ENCODE data around the gene SPATS2. TPM values are rescaled to one million over a fixed set of nuclear protein-coding genes. Genes with fewer than 3 reads are reported as not detected.

SPATS2 gene
- total RNA-seq, 4 donors from 2014 or later, result 3.3 to 46.0 (median 16.0) TPM

DNA sequence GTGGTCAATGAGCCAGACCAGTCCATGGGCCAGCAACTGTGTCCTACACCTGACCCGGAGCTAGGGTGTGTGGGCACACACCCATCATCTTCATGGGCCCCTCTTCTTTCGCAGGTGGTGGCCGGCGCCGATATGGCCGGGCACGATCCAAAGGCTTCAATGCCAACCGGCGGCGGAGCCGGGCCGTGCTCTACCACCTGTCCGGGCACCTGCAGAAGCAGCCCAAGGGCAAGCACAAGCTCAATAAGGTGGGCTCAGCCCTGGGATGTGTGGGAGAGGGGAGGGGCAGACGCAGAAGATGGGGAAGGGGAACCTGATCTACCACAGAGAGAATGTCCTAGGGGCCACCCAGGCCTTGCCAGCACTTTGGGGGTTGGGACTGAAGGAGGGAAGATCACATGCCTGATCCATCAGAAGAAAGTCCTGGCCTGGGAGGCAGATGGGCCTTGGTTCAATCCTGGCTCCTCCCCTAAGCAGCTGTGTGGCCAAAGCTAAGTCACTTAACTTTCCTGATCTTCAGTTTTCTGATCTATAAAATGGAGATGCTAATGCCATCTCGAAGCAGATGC, 175.4 kb downstream of the SPATS2 start:
- no peaks in the 10 kb centered on the region for H3K27me3 ChIP-seq

DNA sequence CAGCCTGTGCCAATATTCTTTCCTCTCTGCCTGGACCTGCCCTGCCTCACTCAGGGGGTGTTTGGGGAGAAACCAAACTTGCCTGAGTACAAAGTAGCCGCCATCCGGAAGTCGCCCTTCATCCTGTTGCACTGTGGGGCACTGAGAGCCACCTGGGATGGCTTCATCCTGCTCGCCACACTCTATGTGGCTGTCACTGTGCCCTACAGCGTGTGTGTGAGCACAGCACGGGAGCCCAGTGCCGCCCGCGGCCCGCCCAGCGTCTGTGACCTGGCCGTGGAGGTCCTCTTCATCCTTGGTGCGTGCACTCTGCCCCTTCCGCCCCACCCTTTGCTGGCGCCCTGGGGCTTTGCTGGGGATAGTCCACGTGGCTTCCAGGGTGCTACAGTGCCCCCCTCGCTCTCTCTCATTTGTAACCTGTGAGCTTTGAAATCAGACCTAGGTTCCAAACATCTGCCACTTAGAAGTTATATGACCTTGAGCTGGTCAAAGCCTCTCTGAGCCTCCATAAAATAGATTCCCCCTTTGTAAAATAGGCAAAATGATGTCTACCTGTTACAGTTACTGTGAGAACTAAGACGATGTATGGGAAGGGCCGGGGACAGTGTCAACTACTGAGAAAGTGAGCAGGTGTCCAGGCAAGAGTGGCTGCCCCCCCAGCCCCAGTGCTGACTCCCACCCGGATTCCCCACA, 176.1 kb downstream of the SPATS2 start:
- no peak for DNase-seq
- TF ChIP-seq, protein P1, sequence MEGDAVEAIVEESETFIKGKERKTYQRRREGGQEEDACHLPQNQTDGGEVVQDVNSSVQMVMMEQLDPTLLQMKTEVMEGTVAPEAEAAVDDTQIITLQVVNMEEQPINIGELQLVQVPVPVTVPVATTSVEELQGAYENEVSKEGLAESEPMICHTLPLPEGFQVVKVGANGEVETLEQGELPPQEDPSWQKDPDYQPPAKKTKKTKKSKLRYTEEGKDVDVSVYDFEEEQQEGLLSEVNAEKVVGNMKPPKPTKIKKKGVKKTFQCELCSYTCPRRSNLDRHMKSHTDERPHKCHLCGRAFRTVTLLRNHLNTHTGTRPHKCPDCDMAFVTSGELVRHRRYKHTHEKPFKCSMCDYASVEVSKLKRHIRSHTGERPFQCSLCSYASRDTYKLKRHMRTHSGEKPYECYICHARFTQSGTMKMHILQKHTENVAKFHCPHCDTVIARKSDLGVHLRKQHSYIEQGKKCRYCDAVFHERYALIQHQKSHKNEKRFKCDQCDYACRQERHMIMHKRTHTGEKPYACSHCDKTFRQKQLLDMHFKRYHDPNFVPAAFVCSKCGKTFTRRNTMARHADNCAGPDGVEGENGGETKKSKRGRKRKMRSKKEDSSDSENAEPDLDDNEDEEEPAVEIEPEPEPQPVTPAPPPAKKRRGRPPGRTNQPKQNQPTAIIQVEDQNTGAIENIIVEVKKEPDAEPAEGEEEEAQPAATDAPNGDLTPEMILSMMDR (IDR thresholded peaks at IDR 0.05), result no peak
- TF ChIP-seq POLR2A (IDR thresholded peaks at IDR 0.05), result no peak
- H3K36me3 ChIP-seq, result no peaks in the 10 kb centered on the region
- no peaks in the 10 kb centered on the region for H3K27me3 ChIP-seq
- intact Hi-C loops (cut with DNase I; ENCODE audit: low total_unique reads), result no loop called here
- no peak overlapping the region for H3K4me3 ChIP-seq
- H3K4me1 ChIP-seq, result peaks cover 0 to 1% of the 10 kb centered on the region in 2 donors
- H3K9me3 ChIP-seq, result no peaks in the 10 kb centered on the region
- H3K27ac ChIP-seq, result no peak overlapping the region

More for the DNA sequence above, 175.4 kb downstream of the SPATS2 start:
- no peaks in the 10 kb centered on the region for H3K36me3 ChIP-seq
- TF ChIP-seq, protein P1 (IDR thresholded peaks at IDR 0.05), result no peak
- no peak for TF ChIP-seq POLR2A (IDR thresholded peaks at IDR 0.05)
- H3K4me1 ChIP-seq, result peaks cover 0 to 8% of the 10 kb centered on the region in 2 donors
- H3K27ac ChIP-seq, result no peak overlapping the region
- no peak for DNase-seq
- H3K9me3 ChIP-seq, result no peaks in the 10 kb centered on the region
- intact Hi-C loops (cut with DNase I; ENCODE audit: low total_unique reads), result no loop called here
- H3K4me3 ChIP-seq, result no peak overlapping the region

DNA sequence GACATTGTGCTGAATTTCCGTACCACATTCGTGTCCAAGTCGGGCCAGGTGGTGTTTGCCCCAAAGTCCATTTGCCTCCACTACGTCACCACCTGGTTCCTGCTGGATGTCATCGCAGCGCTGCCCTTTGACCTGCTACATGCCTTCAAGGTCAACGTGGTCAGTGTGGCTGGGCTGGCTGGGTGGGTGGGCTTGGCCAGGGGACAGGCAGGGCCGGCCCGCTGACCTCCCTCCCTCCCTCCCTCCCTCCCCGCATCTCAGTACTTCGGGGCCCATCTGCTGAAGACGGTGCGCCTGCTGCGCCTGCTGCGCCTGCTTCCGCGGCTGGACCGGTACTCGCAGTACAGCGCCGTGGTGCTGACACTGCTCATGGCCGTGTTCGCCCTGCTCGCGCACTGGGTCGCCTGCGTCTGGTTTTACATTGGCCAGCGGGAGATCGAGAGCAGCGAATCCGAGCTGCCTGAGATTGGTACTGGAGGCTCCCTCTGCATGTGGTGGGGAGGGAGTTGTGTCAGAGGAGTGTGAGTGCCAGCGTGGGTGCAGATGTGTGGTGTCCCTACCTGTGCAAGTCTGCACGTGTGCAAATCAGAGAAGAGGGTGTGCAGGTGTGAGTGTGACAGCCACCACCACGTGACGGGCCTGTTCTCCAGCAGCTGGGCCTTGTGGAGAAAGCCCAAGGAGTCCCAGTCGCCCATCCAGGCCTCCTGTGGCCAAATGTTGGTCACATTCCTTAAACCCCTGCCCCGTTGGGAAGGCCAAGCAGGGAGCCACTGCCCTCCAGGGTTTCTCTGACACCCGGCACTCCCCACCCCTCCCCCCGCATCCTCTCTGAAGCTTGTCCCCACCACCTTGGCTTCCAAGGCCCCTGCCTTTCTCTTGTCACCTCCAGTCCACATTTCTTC, 176.9 kb downstream of the SPATS2 start:
- DNase-seq, result no peak
- no peaks in the 10 kb centered on the region for H3K36me3 ChIP-seq
- H3K27ac ChIP-seq, result no peak overlapping the region
- H3K4me3 ChIP-seq, result no peak overlapping the region
- no peaks in the 10 kb centered on the region for H3K9me3 ChIP-seq
- H3K27me3 ChIP-seq, result no peaks in the 10 kb centered on the region
- intact Hi-C loops (cut with DNase I; ENCODE audit: low total_unique reads), result no loop called here
- no peaks in the 10 kb centered on the region for H3K4me1 ChIP-seq
- TF ChIP-seq POLR2A (IDR thresholded peaks at IDR 0.05), result no peak
- TF ChIP-seq, protein P1 (IDR thresholded peaks at IDR 0.05), result no peak

DNA sequence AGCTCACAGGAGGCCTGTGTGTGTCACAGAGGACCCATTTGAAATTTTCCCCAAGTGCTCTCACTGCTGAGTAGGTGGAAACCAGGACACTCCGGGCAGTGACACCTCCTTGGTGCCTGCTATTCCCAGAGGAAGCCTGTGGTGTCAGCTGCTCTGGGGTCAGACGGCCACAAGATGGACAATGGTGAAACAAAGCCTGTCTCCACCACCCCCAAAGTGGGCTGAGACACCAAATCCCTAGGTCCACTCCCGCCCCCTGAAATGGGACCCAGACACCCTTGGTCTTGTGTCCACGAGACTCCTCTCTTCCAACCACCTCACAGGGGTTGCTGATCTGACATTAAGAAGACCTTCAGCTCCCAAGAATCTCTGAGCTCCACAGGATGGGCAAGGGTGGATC, 178.6 kb downstream of the SPATS2 start:
- Histone ChIP-seq H3K4me1 (no peaks in the 10 kb centered on the region), H3K36me3 (no peaks in the 10 kb centered on the region), H3K9me3 (no peaks in the 10 kb centered on the region), H3K27me3 (no peaks in the 10 kb centered on the region), H3K27ac (no peak overlapping the region), H3K4me3 (no peak overlapping the region)
- TF ChIP-seq POLR2A (IDR thresholded peaks at IDR 0.05), result no peak
- TF ChIP-seq, protein P1 (IDR thresholded peaks at IDR 0.05), result no peak
- intact Hi-C loops (cut with DNase I; ENCODE audit: low total_unique reads), result no loop called here
- DNase-seq, result no peak

DNA sequence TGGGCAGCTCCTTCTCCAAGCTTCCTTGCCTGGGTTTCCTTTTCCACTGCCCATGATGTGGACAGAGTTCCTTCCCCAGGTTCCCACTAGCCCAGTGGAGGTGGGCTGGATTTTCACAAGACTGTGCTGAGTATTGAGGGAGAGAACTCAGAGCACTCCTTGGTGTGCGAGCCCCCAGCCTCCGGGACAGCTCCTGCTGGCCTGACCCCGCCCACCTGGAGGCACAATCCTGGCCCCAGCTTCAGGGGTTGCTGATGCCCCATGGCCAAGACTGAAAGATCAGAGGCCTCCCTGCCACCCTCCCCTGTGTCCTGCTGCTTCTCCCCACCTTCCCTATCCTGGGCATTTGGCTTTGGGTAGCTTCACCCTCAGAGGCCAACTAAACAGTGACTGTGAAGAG, 179.2 kb downstream of the SPATS2 start:
- DNase-seq, result no peak
- no peaks in the 10 kb centered on the region for H3K4me1 ChIP-seq
- TF ChIP-seq, protein P1 (IDR thresholded peaks at IDR 0.05), result no peak
- no peak for TF ChIP-seq POLR2A (IDR thresholded peaks at IDR 0.05)
- no peak overlapping the region for H3K27ac ChIP-seq
- H3K27me3 ChIP-seq, result no peaks in the 10 kb centered on the region
- intact Hi-C loops (cut with DNase I; ENCODE audit: low total_unique reads), result no loop called here
- H3K36me3 ChIP-seq, result no peaks in the 10 kb centered on the region
- H3K4me3 ChIP-seq, result no peak overlapping the region
- H3K9me3 ChIP-seq, result no peaks in the 10 kb centered on the region
